CD8-positive, alpha-beta memory T cell (primary cell): ENCODE measurements around the gene CDH23. TPM values are rescaled to one million over a fixed set of nuclear protein-coding genes. Genes with fewer than 3 reads are reported as not detected.

Experiments used
- CTCF ChIA-PET: fragments of 350-600 bp; sonication (Branson Sonifier 250); formaldehyde crosslinking; loops from one replicate; lab custom pipeline; 2021; ENCODE audit warnings: antibody characterized with exemption; lab: Charles Lee
- POLR2A ChIA-PET: fragments of 350-600 bp; sonication (Branson Sonifier 250); formaldehyde crosslinking; loops from one replicate; lab custom pipeline; 2021; ENCODE audit warnings: antibody characterized with exemption; lab: Charles Lee
- DNase-seq, 5 donors: peaks; one replicate each; pipeline versions ENCODE4 v3.0.0 to v3.0.0-alpha.2; 2020 to 2022; ENCODE audit warnings: mixed read lengths in 1 of 5
- H3K27ac ChIP-seq: one replicate; pipeline ENCODE4 v1.7.0; 2013; ENCODE audit warnings: low read depth, mild to moderate bottlenecking, low read length, moderate library complexity
- H3K27me3 ChIP-seq: 2 replicates; pipeline ENCODE4 v1.7.0; 2013; ENCODE audit warnings: low read length, mild to moderate bottlenecking; ENCODE audit not compliant: insufficient read depth, poor library complexity, severe bottlenecking
- H3K36me3 ChIP-seq: 2 replicates; pipeline ENCODE4 v1.7.0; 2013; ENCODE audit warnings: mild to moderate bottlenecking, low read length, moderate library complexity; ENCODE audit not compliant: insufficient read depth
- H3K4me1 ChIP-seq: 2 replicates; pipeline ENCODE4 v1.7.0; 2013; ENCODE audit warnings: mild to moderate bottlenecking, low read length, moderate library complexity; ENCODE audit not compliant: insufficient read depth
- H3K4me3 ChIP-seq: 2 replicates; pipeline ENCODE4 v1.7.0; 2013; ENCODE audit warnings: mild to moderate bottlenecking, low read length
- H3K9me3 ChIP-seq: 2 replicates; pipeline ENCODE4 v1.7.0; 2013; ENCODE audit warnings: mild to moderate bottlenecking, low read length
- H3K27ac Mint-ChIP-seq, 8 donors: one replicate each; pipeline ENCODE4 v1.8.0; 2020 to 2021; ENCODE audit warnings: mixed read lengths in 8 of 8, mild to moderate bottlenecking in 6 of 8, inconsistent platforms in 3 of 8, moderate library complexity in 3 of 8
- H3K27me3 Mint-ChIP-seq, 2 donors: one replicate each; pipeline ENCODE4 v1.8.0; 2020 to 2021; ENCODE audit warnings: mixed read lengths in 2 of 2, mild to moderate bottlenecking in 1 of 2, moderate library complexity in 1 of 2
- H3K36me3 Mint-ChIP-seq, 3 donors: one replicate each; pipeline ENCODE4 v1.8.0; 2020 to 2021; ENCODE audit warnings: mixed read lengths in 3 of 3, inconsistent platforms in 1 of 3, mild to moderate bottlenecking in 1 of 3
- H3K4me1 Mint-ChIP-seq, 3 donors: one replicate each; pipeline ENCODE4 v1.8.0; 2020 to 2021; ENCODE audit warnings: mixed read lengths in 3 of 3, inconsistent platforms in 1 of 3, mild to moderate bottlenecking in 1 of 3
- H3K4me3 Mint-ChIP-seq, 7 donors: one replicate each; pipeline ENCODE4 v1.8.0; 2020 to 2021; ENCODE audit warnings: mixed read lengths in 7 of 7, mild to moderate bottlenecking in 6 of 7, moderate library complexity in 4 of 7, inconsistent platforms in 2 of 7
- H3K9me3 Mint-ChIP-seq, 5 donors: one replicate each; pipeline ENCODE4 v1.8.0; 2020 to 2022; ENCODE audit warnings: mixed read lengths in 5 of 5, mild to moderate bottlenecking in 3 of 5, moderate library complexity in 2 of 5, inconsistent platforms in 1 of 5
- polyA plus RNA-seq: library from polyadenylated mRNA; unstranded; fragments of 300-500 nt; fragmentation: Illumina TruSeq; gene quantifications from one replicate; pipeline ENCODE4 v1.2.3, GENCODE V29; 2021
- total RNA-seq, 2 experiments: library from RNA; stranded (reverse); gene quantifications; one replicate each; pipeline ENCODE4 v1.2.3, GENCODE V29; 2021

CDH23 gene
- total and polyA plus RNA-seq, 3 experiments from 2014 or later: 0.74 to 2.0 (median 0.78) TPM

DNA sequence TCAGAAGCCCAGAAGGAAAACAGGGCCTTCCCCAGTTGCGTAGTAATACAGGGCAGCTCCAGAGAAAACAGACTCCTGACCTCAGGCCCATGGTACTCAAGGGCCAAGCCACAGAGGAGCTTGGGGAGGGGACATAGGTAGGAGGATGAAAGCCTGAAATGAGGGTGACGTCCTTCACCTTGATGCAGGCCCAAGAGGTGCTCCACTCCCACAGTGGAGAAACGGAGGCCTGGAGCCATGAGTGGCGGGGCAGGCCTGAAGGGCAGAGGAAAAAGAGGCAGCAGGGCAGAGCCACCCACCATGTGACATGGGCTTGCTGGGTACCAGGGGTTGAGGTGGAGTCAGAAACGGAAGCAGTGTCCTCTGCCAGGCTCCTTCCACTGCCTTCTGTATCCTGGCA, 239.9 kb downstream of the CDH23 start:
- Histone ChIP-seq H3K27me3 (no peaks in the 10 kb centered on the region), H3K9me3 (no peaks in the 10 kb centered on the region), H3K4me3 (no peak overlapping the region), H3K27ac (peak overlapping the region; percentile 54), H3K36me3 (no peaks in the 10 kb centered on the region), H3K4me1 (no peaks in the 10 kb centered on the region)
- Mint-ChIP-seq H3K27ac (no peak overlapping the region), H3K4me1 (peaks cover 0 to 4% (median 0%) of the 10 kb centered on the region in 3 donors), H3K27me3 (peaks cover 3 to 4% of the 10 kb centered on the region in 2 donors), H3K4me3 (no peak overlapping the region), H3K36me3 (no peaks in the 10 kb centered on the region), H3K9me3 (no peaks in the 10 kb centered on the region)
- DNase-seq: no peak
- POLR2A ChIA-PET: no interaction called here
- CTCF ChIA-PET: interaction anchor here (1.5 kb wide), 1 partner anchor 260 kb away, joined by 4 read pairs; no protein-coding TSS in a partner anchor

DNA sequence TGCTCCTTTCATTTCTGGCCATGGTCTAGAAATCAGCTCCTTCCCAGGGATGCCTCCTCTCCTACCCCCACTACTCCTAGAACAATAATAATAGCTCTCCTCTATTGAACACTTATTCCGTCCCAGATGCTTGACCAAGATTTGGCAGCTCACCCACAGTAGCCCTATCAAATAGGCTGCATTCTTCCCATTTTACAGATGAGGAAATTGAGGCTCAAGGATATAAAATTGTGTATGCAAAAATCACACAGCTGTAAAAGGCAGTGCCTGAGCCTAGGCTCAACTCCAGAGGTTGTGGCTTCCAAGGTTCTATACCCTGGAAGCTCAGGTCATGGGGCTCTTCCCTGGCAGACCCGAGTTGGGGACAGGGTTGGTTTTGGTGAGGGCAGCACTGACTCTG, 240.6 kb downstream of the CDH23 start:
- peaks cover 1 to 3% of the 10 kb centered on the region in 2 donors for H3K27me3 Mint-ChIP-seq
- H3K4me3 ChIP-seq: no peak overlapping the region
- no peaks in the 10 kb centered on the region for H3K27me3 ChIP-seq
- CTCF ChIA-PET: interaction anchor here (1.5 kb wide), 1 partner anchor 259 kb away, joined by 4 read pairs; no protein-coding TSS in a partner anchor
- POLR2A ChIA-PET: no interaction called here
- no peak for DNase-seq
- H3K4me3 Mint-ChIP-seq: no peak overlapping the region
- H3K27ac Mint-ChIP-seq: peak overlapping the region in 1 of 8 donors; percentile 52
- no peaks in the 10 kb centered on the region for H3K4me1 ChIP-seq
- no peaks in the 10 kb centered on the region for H3K36me3 Mint-ChIP-seq
- H3K27ac ChIP-seq: peak overlapping the region; percentile 67
- H3K4me1 Mint-ChIP-seq: peaks cover 0 to 4% (median 0%) of the 10 kb centered on the region in 3 donors
- no peaks in the 10 kb centered on the region for H3K9me3 Mint-ChIP-seq
- no peaks in the 10 kb centered on the region for H3K9me3 ChIP-seq
- no peaks in the 10 kb centered on the region for H3K36me3 ChIP-seq

DNA sequence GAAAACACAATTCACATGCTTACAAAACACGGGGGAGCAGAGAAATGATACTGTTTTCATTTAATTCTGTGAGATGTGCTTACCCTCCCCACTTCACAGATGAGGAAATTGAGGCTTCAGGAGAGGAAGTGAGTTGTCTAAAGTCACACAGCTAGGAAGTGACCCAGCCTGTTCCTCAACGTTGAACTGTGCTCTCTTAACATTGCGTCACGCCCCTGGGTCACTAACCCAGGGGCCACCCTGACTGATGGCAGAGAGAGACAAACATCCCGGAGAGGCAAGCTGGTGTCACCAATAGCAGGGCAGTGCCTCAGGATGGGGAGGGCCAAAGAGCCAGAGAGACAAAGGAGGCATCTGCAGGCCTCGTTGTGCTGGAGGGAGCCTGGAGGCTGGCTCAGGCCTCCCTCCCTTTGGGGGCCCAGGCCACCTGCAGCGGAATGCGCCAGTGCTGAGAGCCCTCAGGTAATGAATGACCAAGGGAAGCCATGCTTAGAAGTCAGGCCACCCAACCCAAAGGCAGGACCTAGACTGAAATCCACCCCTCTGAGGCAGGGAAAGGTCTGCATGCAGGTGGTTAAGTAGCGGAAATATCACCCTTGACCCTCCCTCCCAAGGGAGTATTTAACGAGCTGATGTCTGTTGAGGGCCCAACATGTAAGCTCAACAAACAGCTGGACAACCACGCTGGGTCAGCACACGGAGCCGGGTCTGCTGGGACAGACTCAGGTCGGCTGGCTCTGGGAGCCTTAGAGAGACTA, 241.5 kb downstream of the CDH23 start:
- ChIA-PET CTCF (interaction anchor here (1.5 kb wide), 1 partner anchor 258 kb away, joined by 4 read pairs; no protein-coding TSS in a partner anchor), POLR2A (no interaction called here)
- Mint-ChIP-seq H3K27ac (peak overlapping the region in 1 of 8 donors; percentile 3), H3K4me1 (peaks cover 0 to 4% (median 0%) of the 10 kb centered on the region in 3 donors), H3K4me3 (no peak overlapping the region), H3K27me3 (peaks cover 0 to 3% of the 10 kb centered on the region in 2 donors), H3K9me3 (no peaks in the 10 kb centered on the region), H3K36me3 (no peaks in the 10 kb centered on the region)
- no peaks in the 10 kb centered on the region for H3K27me3 ChIP-seq
- no peaks in the 10 kb centered on the region for H3K4me1 ChIP-seq
- no peak for DNase-seq
- H3K4me3 ChIP-seq: no peak overlapping the region
- H3K27ac ChIP-seq: peak overlapping the region; percentile 67
- no peaks in the 10 kb centered on the region for H3K9me3 ChIP-seq
- H3K36me3 ChIP-seq: no peaks in the 10 kb centered on the region

DNA sequence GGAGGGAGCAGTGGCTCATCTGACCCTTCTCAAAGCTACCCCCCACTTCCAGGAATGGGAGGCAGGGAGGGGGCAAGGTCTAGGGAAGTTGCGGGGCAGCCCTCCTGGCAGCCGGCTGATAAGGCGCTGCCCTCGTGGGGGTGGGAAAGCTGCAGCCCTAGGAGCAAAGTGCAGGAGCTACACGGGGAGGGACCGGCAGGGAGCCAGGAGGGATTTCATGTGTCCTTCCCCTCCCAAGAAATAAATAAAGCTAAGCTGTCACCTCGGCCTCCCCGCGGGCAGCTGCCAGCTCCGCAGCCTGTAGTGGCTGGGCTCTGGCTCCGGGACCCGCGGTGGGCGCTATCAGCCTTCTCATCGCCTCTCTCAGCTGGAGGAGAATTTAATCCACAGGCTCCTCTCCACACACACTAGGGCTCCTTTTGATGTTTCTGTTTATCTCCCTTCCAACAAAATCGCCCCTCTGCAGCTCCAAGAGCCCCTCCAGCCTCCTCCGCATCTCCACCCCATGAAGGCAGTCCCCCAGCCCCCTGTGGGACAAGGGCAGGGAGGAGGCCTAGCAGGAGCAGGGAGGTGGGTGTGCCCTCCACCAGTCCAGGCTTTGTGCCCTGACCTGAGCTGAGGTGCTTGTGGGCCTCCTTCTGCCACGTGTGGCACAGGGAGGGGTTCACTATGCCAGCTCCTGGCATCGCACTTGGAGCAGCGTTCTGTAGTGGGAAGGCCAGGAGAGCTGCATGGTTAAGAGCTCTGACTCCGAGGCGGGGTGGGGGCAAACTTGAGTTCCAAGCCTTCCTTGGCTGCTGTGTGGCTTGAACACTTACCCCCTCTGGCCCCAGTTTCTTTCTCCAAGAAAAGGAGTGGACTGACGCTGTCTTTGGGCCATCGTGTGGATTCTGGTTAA, 242.4 kb downstream of the CDH23 start:
- CTCF ChIA-PET: no interaction called here
- H3K4me3 ChIP-seq: no peak overlapping the region
- Mint-ChIP-seq H3K36me3 (no peaks in the 10 kb centered on the region), H3K9me3 (no peaks in the 10 kb centered on the region), H3K27ac (peak overlapping the region in 1 of 8 donors; percentile 3), H3K27me3 (peaks cover 0 to 3% of the 10 kb centered on the region in 2 donors), H3K4me1 (peaks cover 0 to 4% (median 0%) of the 10 kb centered on the region in 3 donors), H3K4me3 (no peak overlapping the region)
- H3K27me3 ChIP-seq: no peaks in the 10 kb centered on the region
- no peaks in the 10 kb centered on the region for H3K9me3 ChIP-seq
- peak overlapping the region; percentile 67 for H3K27ac ChIP-seq
- DNase-seq: no peak
- no peaks in the 10 kb centered on the region for H3K36me3 ChIP-seq
- no peaks in the 10 kb centered on the region for H3K4me1 ChIP-seq
- POLR2A ChIA-PET: no interaction called here

DNA sequence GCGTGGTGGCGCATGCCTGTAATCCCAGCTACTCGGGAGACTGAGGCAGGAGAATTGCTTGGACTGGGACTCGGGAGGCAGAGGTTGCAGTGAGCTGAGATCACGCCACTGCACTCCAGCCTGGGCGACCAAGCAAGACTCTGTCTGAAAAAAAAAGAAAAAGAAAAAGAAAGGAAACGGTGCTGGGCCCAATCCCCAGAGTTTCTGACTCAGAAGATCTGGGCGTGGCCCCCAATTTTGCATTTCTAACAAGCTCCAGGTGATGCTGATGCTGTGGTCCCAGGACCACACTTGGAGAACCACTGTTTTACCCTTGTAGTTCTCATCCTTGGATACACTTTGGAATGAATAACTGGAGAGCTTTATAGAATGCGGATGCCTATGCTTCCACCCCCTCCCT, 243.9 kb downstream of the CDH23 start:
- POLR2A ChIA-PET: no interaction called here
- H3K4me1 Mint-ChIP-seq: peaks cover 0 to 4% (median 0%) of the 10 kb centered on the region in 3 donors

DNA sequence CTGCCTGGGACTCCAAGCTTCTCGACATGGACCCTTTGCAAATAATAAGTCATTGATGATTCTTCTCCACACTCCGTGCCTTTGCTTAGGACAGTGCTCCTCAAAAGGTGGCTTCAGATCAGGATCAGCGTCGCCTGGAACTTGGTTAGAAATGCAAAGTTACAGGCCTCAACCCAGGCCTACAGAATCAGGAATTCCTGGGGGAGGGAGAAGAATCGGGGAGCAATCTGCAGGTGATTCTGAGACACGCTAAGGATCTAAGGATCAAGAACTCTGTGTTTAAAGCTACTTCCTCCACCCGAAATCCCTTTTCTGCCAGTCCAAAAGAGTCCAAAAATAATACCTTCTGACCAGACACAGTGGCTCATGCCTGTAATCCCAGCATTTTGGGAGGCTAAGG, 244.7 kb downstream of the CDH23 start:
- Mint-ChIP-seq H3K4me3 (no peak overlapping the region), H3K27ac (no peak overlapping the region), H3K9me3 (no peaks in the 10 kb centered on the region), H3K36me3 (no peaks in the 10 kb centered on the region), H3K4me1 (peaks cover 0 to 4% (median 0%) of the 10 kb centered on the region in 3 donors), H3K27me3 (peaks cover 0 to 3% of the 10 kb centered on the region in 2 donors)
- ChIA-PET POLR2A (no interaction called here), CTCF (no interaction called here)
- H3K27ac ChIP-seq: no peak overlapping the region
- no peaks in the 10 kb centered on the region for H3K4me1 ChIP-seq
- DNase-seq: no peak
- no peaks in the 10 kb centered on the region for H3K27me3 ChIP-seq
- no peak overlapping the region for H3K4me3 ChIP-seq
- H3K36me3 ChIP-seq: no peaks in the 10 kb centered on the region
- no peaks in the 10 kb centered on the region for H3K9me3 ChIP-seq

More for the DNA sequence above, 243.9 kb downstream of the CDH23 start:
- CTCF ChIA-PET: no interaction called here
- Mint-ChIP-seq H3K9me3 (no peaks in the 10 kb centered on the region), H3K27me3 (peaks cover 0 to 3% of the 10 kb centered on the region in 2 donors), H3K27ac (no peak overlapping the region), H3K4me3 (no peak overlapping the region), H3K36me3 (no peaks in the 10 kb centered on the region)
- Histone ChIP-seq H3K36me3 (no peaks in the 10 kb centered on the region), H3K27me3 (no peaks in the 10 kb centered on the region), H3K4me3 (no peak overlapping the region), H3K4me1 (no peaks in the 10 kb centered on the region), H3K9me3 (no peaks in the 10 kb centered on the region), H3K27ac (no peak overlapping the region)
- DNase-seq: no peak

DNA sequence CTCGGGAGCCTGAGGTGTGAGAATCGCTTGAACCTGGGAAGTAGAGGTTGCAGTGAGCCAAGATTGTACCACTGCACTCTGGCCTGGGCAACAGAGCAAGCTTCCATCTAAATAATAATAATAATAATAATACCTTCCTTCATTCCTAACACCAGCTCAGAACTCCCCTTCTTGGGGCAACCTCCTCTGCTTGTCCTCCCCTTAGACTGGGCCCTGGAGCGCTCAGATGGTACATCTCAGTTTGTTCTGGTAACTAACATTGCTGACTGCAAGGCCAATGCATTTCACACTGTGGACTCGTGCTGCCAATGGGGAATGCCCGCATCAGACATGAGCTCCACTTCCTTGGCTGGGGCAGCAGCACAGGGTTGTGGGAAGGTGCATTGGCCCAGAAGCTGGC, 245.3 kb downstream of the CDH23 start:
- Histone ChIP-seq H3K4me3 (no peak overlapping the region), H3K9me3 (no peaks in the 10 kb centered on the region), H3K4me1 (no peaks in the 10 kb centered on the region), H3K27me3 (no peaks in the 10 kb centered on the region), H3K36me3 (no peaks in the 10 kb centered on the region), H3K27ac (no peak overlapping the region)
- H3K4me1 Mint-ChIP-seq: peaks cover 0 to 4% (median 0%) of the 10 kb centered on the region in 3 donors
- H3K27me3 Mint-ChIP-seq: peaks cover 0 to 3% of the 10 kb centered on the region in 2 donors
- H3K9me3 Mint-ChIP-seq: no peaks in the 10 kb centered on the region
- no peak overlapping the region for H3K4me3 Mint-ChIP-seq
- ChIA-PET CTCF (no interaction called here), POLR2A (no interaction called here)
- H3K27ac Mint-ChIP-seq: no peak overlapping the region
- no peaks in the 10 kb centered on the region for H3K36me3 Mint-ChIP-seq
- no peak for DNase-seq

DNA sequence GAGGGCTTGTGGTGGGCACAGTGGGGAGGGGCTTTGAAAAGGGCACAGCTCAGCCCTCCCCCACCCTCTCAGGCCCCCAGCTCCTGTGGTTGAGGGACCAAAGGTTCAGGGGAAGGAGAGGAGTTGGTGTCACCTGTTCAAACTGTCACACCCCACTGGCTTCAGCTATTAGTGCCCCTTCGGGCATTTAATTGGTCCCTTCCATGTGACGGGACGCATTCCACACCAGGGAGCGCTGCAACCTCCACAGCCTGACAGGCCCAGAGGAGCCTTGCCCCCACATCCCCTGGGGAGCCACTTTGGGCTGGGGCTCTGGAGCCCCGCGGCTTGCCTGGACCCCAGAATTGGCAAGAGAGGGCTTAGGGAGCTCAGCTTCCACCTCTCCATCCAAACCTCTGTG, 247.2 kb downstream of the CDH23 start:
- Mint-ChIP-seq H3K27ac (no peak overlapping the region), H3K4me1 (no peaks in the 10 kb centered on the region), H3K9me3 (no peaks in the 10 kb centered on the region), H3K27me3 (peaks cover 0 to 3% of the 10 kb centered on the region in 2 donors), H3K4me3 (no peak overlapping the region), H3K36me3 (no peaks in the 10 kb centered on the region)
- Histone ChIP-seq H3K27ac (no peak overlapping the region), H3K4me1 (no peaks in the 10 kb centered on the region), H3K27me3 (no peaks in the 10 kb centered on the region), H3K9me3 (no peaks in the 10 kb centered on the region), H3K36me3 (no peaks in the 10 kb centered on the region), H3K4me3 (no peak overlapping the region)
- ChIA-PET POLR2A (no interaction called here), CTCF (no interaction called here)
- DNase-seq: no peak
